Stimulated activated CD4-positive, alpha-beta T cell treated with anti-CD3 and anti-CD28 coated beads, Interleukin-1b, Interleukin-23, amount 100 ng/mL, for 48 hours (primary cell): ENCODE results near the gene LENG9.
"Not testable (repeated sequence)": the region's sequence is repeated elsewhere in the genome, so short reads cannot be mapped to it uniquely, and the experiment has no call there.

ENCODE experiments used
- DNase-seq: peaks from one replicate; pipeline ENCODE4 v3.0.0-alpha.2; 2020

Gene LENG9

GRCh38 chr19:54477650-54478049 lies 14.1 kb upstream of the LENG9 start:
- no peak for DNase-seq

- no peak for DNase-seq
These were observed 12.1 kb upstream of the LENG9 start for GRCh38 chr19:54475706-54476105.

DNA sequence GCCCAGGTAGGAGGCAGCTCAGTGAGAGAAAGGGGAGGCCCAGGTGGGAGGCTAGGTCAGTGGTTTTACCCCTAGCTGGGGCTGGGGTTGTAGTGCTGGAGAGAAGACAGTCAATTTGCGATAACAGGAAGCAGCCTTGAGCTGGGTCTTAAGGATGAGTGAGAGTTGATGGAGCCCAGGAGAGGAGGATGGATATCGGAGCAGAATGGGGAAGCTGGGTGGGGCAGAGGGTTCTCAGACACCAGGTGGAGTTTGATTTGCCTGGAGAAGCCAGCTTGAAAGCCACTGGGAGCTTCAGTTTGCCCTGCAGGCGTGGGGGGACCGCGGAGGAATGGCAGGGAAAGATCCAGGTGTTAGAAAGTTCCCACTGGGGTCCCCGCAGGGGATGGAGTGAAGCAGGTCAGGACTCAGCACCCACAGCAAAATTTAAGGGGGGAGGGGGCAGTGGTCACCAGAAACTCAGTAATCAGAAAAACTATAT lies 10.4 kb upstream of the LENG9 start:
- no peak for DNase-seq

GRCh38 chr19:54473071-54473891 lies 9.7 kb upstream of the LENG9 start, which contains the start of gene CDC42EP5:
TSS of gene CDC42EP5 (minus strand) at chr19:54473296. CDS start at chr19:54465547, 7,749 bp downstream.
- no peak for DNase-seq

GRCh38 chr19:54470991-54471782 lies 7.6 kb upstream of the LENG9 start:
- DNase-seq = no peak

GRCh38 chr19:54470276-54470887 lies 6.8 kb upstream of the LENG9 start:
- DNase-seq = no peak

DNA sequence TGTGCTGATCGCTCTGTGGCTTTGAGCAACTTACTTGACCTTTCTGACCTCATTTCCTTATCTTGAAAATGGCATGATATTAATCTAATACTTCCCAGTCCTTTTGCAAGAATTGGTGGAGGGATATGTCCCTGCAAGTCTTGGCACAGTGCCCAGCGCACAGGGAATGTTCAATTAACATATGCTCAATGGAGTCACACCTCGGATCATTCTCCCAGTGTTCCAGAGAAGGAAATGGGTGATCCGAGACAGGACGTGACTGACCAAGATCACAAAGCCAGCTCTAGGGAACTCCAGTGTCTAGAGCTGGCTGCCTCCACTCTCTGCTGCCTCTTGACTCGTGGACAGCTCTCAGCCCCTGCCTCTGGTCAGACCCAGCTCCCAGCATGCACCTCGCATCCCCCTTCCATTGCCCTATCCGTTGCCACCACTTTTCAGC lies 5.9 kb upstream of the LENG9 start:
- no peak for DNase-seq

DNA sequence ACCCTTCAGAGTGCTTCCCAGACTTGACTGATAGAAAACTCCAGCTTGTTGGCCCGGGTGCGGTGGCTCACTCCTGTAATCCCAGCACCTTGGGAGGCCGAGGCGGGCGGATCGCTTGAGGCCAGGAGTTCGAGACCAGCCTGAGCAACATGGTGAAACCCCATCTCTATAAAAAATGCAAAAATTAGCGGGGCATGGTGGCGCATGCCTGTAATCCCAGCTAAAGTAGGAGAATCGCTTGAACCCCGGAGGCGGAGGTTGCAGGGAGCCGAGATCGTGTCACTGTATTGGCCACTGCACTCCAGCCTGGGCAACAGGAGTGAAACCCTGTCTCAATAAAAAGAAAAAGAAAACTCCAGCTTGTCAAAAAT lies 2.5 kb upstream of the LENG9 start:
- DNase-seq = not testable (repeated sequence)

- no peak for DNase-seq
These were observed 2.0 kb upstream of the LENG9 start for GRCh38 chr19:54465426-54466109.

- peak; percentile 90 for DNase-seq
These were observed 1.2 kb upstream of the LENG9 start for GRCh38 chr19:54464630-54465425.

GRCh38 chr19:54464044-54464629 lies 559 bp upstream of the LENG9 start:
- DNase-seq = peak; percentile 96

GRCh38 chr19:54462655-54463530 lies 685 bp downstream of the LENG9 start:
- peak; percentile 68 for DNase-seq

GRCh38 chr19:54462047-54462654 lies 1.4 kb downstream of the LENG9 start:
- DNase-seq = no peak

DNA sequence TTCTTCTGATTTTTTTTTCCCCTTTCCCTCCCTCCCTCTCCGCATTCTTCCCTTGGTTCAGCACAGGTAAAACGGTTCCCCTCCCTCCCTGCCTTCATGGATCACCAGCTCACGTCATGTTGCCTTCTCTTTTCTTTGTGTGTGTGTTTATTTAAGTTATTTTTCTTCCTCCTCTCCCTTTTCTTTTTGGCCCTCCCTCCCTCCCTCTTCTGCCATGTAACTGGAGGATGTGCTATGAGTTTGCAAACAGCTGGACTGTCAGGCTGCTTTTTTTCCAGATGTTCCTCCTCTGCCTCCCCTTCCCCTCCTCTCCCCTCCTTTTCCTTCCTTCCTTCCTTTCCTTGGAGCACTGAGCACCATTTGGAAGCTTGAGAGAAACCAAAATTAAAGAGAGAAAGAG lies 2.0 kb downstream of the LENG9 start:
- DNase-seq = no peak

DNA sequence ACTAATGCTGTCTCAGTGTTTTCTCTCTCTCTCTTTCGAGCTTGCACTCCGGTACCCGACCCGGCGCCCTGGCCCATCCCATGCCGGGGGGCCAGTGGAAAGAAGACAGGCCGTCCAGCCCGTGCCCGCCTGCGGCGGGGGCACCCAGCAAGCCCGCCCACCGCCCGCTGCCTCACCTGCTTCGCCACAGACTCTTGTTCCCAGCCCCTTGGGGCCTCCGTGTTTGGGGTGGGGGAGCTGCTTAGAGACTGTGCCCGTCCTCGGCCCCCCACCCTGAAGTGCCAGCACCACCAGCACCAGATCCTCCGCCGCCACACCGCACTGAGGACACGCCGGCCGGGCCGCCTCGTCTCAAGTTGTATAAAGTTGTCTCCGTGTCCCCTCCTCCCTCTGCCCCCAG lies 2.4 kb downstream of the LENG9 start:
- no peak for DNase-seq

- no peak for DNase-seq
These were observed 3.2 kb downstream of the LENG9 start for GRCh38 chr19:54460230-54461005.

GRCh38 chr19:54459282-54460229 lies 4.0 kb downstream of the LENG9 start:
- no peak for DNase-seq
